Ovary (tissue), 9 donors: ENCODE results near the gene MPLKIP. TPM values are rescaled to one million over a fixed set of nuclear protein-coding genes. Genes with fewer than 3 reads are reported as not detected.
"Not testable (repeated sequence)": the region's sequence is repeated elsewhere in the genome, so short reads cannot be mapped to it uniquely, and the experiment has no call there.

ENCODE experiments used
- DNase-seq, 5 donors: peaks; one replicate each; pipeline ENCODE4 v3.0.0-alpha.2; 2019 to 2020
- H3K27ac ChIP-seq, 2 donors: fragments of 200-600 bp; one replicate each; pipeline versions ENCODE4 v1.5.1 to v1.8.0; 2019 to 2022
- H3K27me3 ChIP-seq: fragments of 200-600 bp; one replicate; pipeline ENCODE4 v1.8.0; 2022
- H3K36me3 ChIP-seq: fragments of 200-600 bp; sonication (generic); one replicate; pipeline ENCODE4 v1.5.1; 2019
- H3K4me1 ChIP-seq: one replicate; pipeline ENCODE4 v1.8.1; 2013; ENCODE audit warnings: mild to moderate bottlenecking, moderate library complexity; ENCODE audit not compliant: insufficient read depth
- H3K4me3 ChIP-seq: fragments of 200-600 bp; sonication (generic); one replicate; pipeline ENCODE4 v1.5.1; 2017
- H3K9me3 ChIP-seq, 2 donors: fragments of 200-600 bp in 1 of 2; sonication (generic) in 1 of 2; one replicate each; pipeline versions ENCODE4 v1.5.1 to v1.8.1; 2013 to 2019; ENCODE audit warnings: mild to moderate bottlenecking in 1 of 2, moderate library complexity in 1 of 2
- EP300 ChIP-seq: sonication (generic); formaldehyde crosslinking; IDR thresholded peaks from one replicate; pipeline ENCODE4 v1.6.1; 2017; ENCODE audit warnings: antibody characterized with exemption
- POLR2A ChIP-seq: fragments of 450-650 bp; IDR thresholded peaks from one replicate; pipeline ENCODE4 v1.6.1; 2017; ENCODE audit warnings: antibody characterized with exemption, mild to moderate bottlenecking, moderate library complexity
- WGBS, 3 donors: extraction: QIAGEN DNeasy Blood & Tissue Kit in 1 of 3; methylation state at CpG; one replicate each; pipeline versions ENCODE4 v1.1.5 to v1.1.7; 2013 to 2017; 5-methylcytosine and 5-hydroxymethylcytosine counted together
- intact Hi-C, 4 donors: fragments of 100-400 bp; cut with DNase I; formaldehyde crosslinking; loops; one replicate each; pipeline versions ENCODE4 v1.11.0 to v1.15.1; 2022 to 2023
- polyA plus RNA-seq, 2 donors: library from polyadenylated mRNA; stranded (reverse); fragments of 200-250 nt in 1 of 2; fragments of 350-450 nt in 1 of 2; fragmentation: Illumina TruSeq in 1 of 2; extraction: RNeasy Lipid Tissue Mini Kit (QIAGEN cat#74804) in 1 of 2; gene quantifications; one replicate each; pipeline ENCODE4 v1.2.3, GENCODE V29; 2013 to 2014
- total RNA-seq, 7 donors: library from RNA; depleted of rRNA in 2 of 7; stranded (reverse); fragments of >200 nt in 2 of 7; fragmentation: NEBNext Ultra II Directional in 3 of 7; extraction: Animal tissue kit (Norgen Biotek cat#: 25700) in 3 of 7; gene quantifications; one replicate each; pipeline versions ENCODE4 v1.1.0 to v1.2.4, GENCODE V29; 2016 to 2023
- TF ChIP-seq, protein P1 (sequence below), 3 donors: fragments of 450-650 bp in 2 of 3; fragments of 200-600 bp in 1 of 3; IDR thresholded peaks; one replicate each; pipeline versions ENCODE4 v1.5.1 to v1.8.0; 2016 to 2022; ENCODE audit warnings: antibody characterized with exemption in 3 of 3, mild to moderate bottlenecking in 1 of 3
- donor health status: DM: no; HTN: no; CAD: no; lungs with moderate emphysema.
- donor health status: DM: no; HTN: no; CAD: no.
- donor health status: Bipolar disorder and iron deficiency.
- donor health status: DM: yes; HTN: yes; CAD: no.
- donor health status: DM: no; HTN: no; CAD: no.
- donor health status: DM: yes; HTN: yes; CAD: no.

Gene MPLKIP
- total and polyA plus RNA-seq, 9 donors = 17.7 to 55.3 (median 31.7) TPM

DNA sequence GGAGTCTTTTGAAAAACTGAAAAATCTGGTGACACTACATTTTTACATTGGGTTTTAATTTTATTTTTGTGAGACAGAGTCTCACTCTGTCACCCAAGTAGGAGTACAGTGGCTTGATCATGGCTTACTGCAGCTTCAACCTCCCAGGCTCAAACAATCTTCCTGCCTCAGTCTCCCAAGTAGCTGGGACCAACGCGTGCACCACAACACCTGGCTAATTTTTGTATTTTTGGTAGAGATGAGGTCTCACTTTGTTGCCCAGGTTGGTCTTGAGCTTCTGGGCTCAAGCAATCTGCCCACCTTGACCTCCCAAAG, 11.5 kb downstream of the MPLKIP start:
- TF ChIP-seq EP300 = no peak
- TF ChIP-seq, protein P1, sequence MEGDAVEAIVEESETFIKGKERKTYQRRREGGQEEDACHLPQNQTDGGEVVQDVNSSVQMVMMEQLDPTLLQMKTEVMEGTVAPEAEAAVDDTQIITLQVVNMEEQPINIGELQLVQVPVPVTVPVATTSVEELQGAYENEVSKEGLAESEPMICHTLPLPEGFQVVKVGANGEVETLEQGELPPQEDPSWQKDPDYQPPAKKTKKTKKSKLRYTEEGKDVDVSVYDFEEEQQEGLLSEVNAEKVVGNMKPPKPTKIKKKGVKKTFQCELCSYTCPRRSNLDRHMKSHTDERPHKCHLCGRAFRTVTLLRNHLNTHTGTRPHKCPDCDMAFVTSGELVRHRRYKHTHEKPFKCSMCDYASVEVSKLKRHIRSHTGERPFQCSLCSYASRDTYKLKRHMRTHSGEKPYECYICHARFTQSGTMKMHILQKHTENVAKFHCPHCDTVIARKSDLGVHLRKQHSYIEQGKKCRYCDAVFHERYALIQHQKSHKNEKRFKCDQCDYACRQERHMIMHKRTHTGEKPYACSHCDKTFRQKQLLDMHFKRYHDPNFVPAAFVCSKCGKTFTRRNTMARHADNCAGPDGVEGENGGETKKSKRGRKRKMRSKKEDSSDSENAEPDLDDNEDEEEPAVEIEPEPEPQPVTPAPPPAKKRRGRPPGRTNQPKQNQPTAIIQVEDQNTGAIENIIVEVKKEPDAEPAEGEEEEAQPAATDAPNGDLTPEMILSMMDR (IDR thresholded peaks at IDR 0.05) = no peak
- intact Hi-C loops = no loop called here
- H3K27ac ChIP-seq = no peak overlapping the region
- no peaks in the 10 kb centered on the region for H3K27me3 ChIP-seq
- H3K4me1 ChIP-seq = no peaks in the 10 kb centered on the region
- 93 to 95% (median 94%) methylated on average over 2 of the region's 2 CpGs for WGBS, 3 donors
- H3K4me3 ChIP-seq = no peak overlapping the region
- no peaks in the 10 kb centered on the region for H3K9me3 ChIP-seq
- H3K36me3 ChIP-seq = no peaks in the 10 kb centered on the region
- DNase-seq = no peak

GRCh38 chr7:40122100-40122939, 12.1 kb downstream of the MPLKIP start:
- intact Hi-C loops, H3K36me3 ChIP-seq, H3K27ac ChIP-seq, H3K4me3 ChIP-seq, DNase-seq, H3K27me3 ChIP-seq, H3K4me1 ChIP-seq, H3K9me3 ChIP-seq: not testable (repeated sequence)
- 95 to 97% (median 96%) methylated on average over 14 of the region's 14 CpGs for WGBS, 3 donors

GRCh38 chr7:40120020-40120419, 14.4 kb downstream of the MPLKIP start:
- no peaks in the 10 kb centered on the region for H3K4me1 ChIP-seq
- WGBS, 3 donors = 89 to 95% (median 91%) methylated on average over 5 of the region's 5 CpGs
- H3K36me3 ChIP-seq = no peaks in the 10 kb centered on the region
- no peaks in the 10 kb centered on the region for H3K9me3 ChIP-seq
- intact Hi-C loops = no loop called here
- DNase-seq = no peak
- H3K27ac ChIP-seq = no peak overlapping the region
- TF ChIP-seq POLR2A (no peak), EP300 (no peak)
- TF ChIP-seq, protein P1 (IDR thresholded peaks at IDR 0.05) = no peak
- H3K27me3 ChIP-seq = no peaks in the 10 kb centered on the region
- no peak overlapping the region for H3K4me3 ChIP-seq

DNA sequence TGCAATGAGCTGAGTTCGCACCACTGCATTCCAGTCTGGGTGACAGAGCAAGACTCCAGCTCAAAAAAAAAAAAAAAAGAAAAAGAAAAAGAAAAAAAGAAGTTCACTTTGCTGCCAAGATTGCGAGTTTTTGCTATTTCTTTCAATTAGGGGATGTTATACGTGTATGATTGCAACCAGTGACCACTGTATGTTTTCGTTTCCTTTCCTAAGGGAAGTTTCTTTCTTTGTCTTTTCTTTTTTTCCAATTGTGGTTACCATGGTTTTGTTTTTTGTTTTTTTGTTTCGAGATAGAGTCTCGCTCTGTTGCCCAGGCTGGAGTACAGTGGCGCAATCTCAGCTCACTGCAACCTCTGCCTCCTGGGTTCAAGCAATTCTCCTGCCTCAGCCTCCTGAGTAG, 16.2 kb downstream of the MPLKIP start:
- H3K4me3 ChIP-seq, H3K36me3 ChIP-seq, H3K27me3 ChIP-seq, H3K27ac ChIP-seq, H3K9me3 ChIP-seq, intact Hi-C loops, DNase-seq, H3K4me1 ChIP-seq: not testable (repeated sequence)
- 84 to 88% (median 86%) methylated on average over 7 of the region's 7 CpGs for WGBS, 3 donors

- H3K27ac ChIP-seq, H3K36me3 ChIP-seq, H3K27me3 ChIP-seq, H3K9me3 ChIP-seq, H3K4me3 ChIP-seq, H3K4me1 ChIP-seq, DNase-seq, intact Hi-C loops: not testable (repeated sequence)
- WGBS, 3 donors = 93 to 98% (median 96%) methylated on average over 9 of the region's 9 CpGs
These were observed 17.2 kb downstream of the MPLKIP start for GRCh38 chr7:40117199-40117598.

GRCh38 chr7:40115936-40116335, 18.5 kb downstream of the MPLKIP start:
- Histone ChIP-seq H3K4me3 (no peak overlapping the region), H3K4me1 (no peaks in the 10 kb centered on the region), H3K9me3 (no peaks in the 10 kb centered on the region), H3K27me3 (no peaks in the 10 kb centered on the region), H3K27ac (no peak overlapping the region), H3K36me3 (no peaks in the 10 kb centered on the region)
- no peak for TF ChIP-seq EP300
- TF ChIP-seq, protein P1 (IDR thresholded peaks at IDR 0.05) = no peak
- TF ChIP-seq POLR2A = no peak
- intact Hi-C loops = no loop called here
- 94 to 97% (median 97%) methylated on average over 2 of the region's 2 CpGs for WGBS, 3 donors
- no peak for DNase-seq
